ENCODE data around the gene PIGK.
A peak's percentile ranks its signal among the peaks of the same experiment; 100 is the strongest.
"Not testable (repeated sequence)": the region's sequence is repeated elsewhere in the genome, so short reads cannot be mapped to it uniquely, and the experiment has no call there.

PIGK gene

GRCh38 chr1:77193951-77194350 lies 25.3 kb downstream of the PIGK start:
- Histone ChIP-seq H3K4me2 (ENCODE audit: low read length) (no peak overlapping the region), H2AK5ac (ENCODE audit: low read length) (no peak overlapping the region), H2BK120ac (ENCODE audit: low read depth, low read length) (no peak overlapping the region), H3K79me1 (ENCODE audit: low read length) (no peaks in the 10 kb centered on the region), H3K4ac (ENCODE audit: low read depth, low read length) (no peak overlapping the region), H2BK5ac (ENCODE audit: low read length) (no peak overlapping the region), H4K5ac (ENCODE audit: low read length) (no peak overlapping the region), H4K8ac (ENCODE audit: low read depth, low read length) (no peak overlapping the region), H3K23ac (ENCODE audit: low read length) (no peak overlapping the region), H3K79me2 (ENCODE audit: control insufficient read depth, insufficient read depth, low read length) (no peaks in the 10 kb centered on the region), H3K56ac (ENCODE audit: low read length) (no peak overlapping the region), H3K4me1 (ENCODE audit: control insufficient read depth, low read depth, low read length) (no peaks in the 10 kb centered on the region), H3K9ac (ENCODE audit: low read length) (no peak overlapping the region), H3K27ac (ENCODE audit: low read depth, low read length) (no peak overlapping the region), H3K18ac (ENCODE audit: low read length) (no peak overlapping the region), H2BK15ac (replicated peaks; ENCODE audit: low read depth) (no peak overlapping the region), H3K4me3 (ENCODE audit: low read length) (no peak overlapping the region), H3K36me3 (ENCODE audit: control insufficient read depth, insufficient read depth, low read length) (no peaks in the 10 kb centered on the region), H3K27me3 (ENCODE audit: insufficient read depth, low read length, poor library complexity) (no peaks in the 10 kb centered on the region)
- no peak for DNase-seq

DNA sequence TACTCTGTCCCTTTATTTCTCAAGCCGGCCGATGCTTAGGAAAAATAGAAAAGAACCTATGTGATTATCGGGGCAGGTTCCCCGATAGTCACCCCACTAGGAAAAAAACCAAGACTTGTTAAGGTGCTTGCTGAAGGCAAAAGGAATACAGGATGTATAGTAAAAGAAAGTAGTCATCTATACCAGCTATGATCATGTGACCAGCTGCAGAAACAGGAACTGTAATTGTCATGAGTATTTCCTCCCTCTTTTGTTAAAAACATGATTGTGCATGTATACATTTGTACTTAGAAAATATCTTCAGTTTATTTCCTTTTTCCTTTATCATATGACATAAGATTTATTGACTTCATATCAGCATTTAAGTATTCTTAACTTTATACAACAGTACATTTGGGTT lies 30.5 kb downstream of the PIGK start:
- Histone ChIP-seq H3K9ac (ENCODE audit: low read length) (no peak overlapping the region), H3K27me3 (ENCODE audit: insufficient read depth, low read length, poor library complexity) (no peaks in the 10 kb centered on the region), H2AK5ac (ENCODE audit: low read length) (no peak overlapping the region), H3K4me1 (ENCODE audit: control insufficient read depth, low read depth, low read length) (no peaks in the 10 kb centered on the region), H3K4me2 (ENCODE audit: low read length) (no peak overlapping the region), H3K4ac (ENCODE audit: low read depth, low read length) (no peak overlapping the region), H3K79me2 (ENCODE audit: control insufficient read depth, insufficient read depth, low read length) (no peaks in the 10 kb centered on the region), H2BK5ac (ENCODE audit: low read length) (no peak overlapping the region), H3K4me3 (ENCODE audit: low read length) (no peak overlapping the region), H3K18ac (ENCODE audit: low read length) (no peak overlapping the region), H3K27ac (ENCODE audit: low read depth, low read length) (no peak overlapping the region), H2BK15ac (replicated peaks; ENCODE audit: low read depth) (no peak overlapping the region), H2BK120ac (ENCODE audit: low read depth, low read length) (no peak overlapping the region), H3K23ac (ENCODE audit: low read length) (no peak overlapping the region), H4K8ac (ENCODE audit: low read depth, low read length) (no peak overlapping the region), H4K5ac (ENCODE audit: low read length) (no peak overlapping the region), H3K36me3 (ENCODE audit: control insufficient read depth, insufficient read depth, low read length) (no peaks in the 10 kb centered on the region), H3K56ac (ENCODE audit: low read length) (no peak overlapping the region), H3K79me1 (ENCODE audit: low read length) (no peaks in the 10 kb centered on the region)
- DNase-seq, result no peak
- WGBS (ENCODE audit: extremely low coverage, insufficient coverage, low lambda C conversion rate), result no CpG with 5 or more reads among the region's 4 CpGs

- H3K79me1 ChIP-seq (ENCODE audit: low read length); H3K27me3 ChIP-seq (ENCODE audit: insufficient read depth, low read length, poor library complexity); H2AK5ac ChIP-seq (ENCODE audit: low read length); H3K18ac ChIP-seq (ENCODE audit: low read length); H3K27ac ChIP-seq (ENCODE audit: low read depth, low read length); H3K4me2 ChIP-seq (ENCODE audit: low read length); H3K36me3 ChIP-seq (ENCODE audit: control insufficient read depth, insufficient read depth, low read length); H3K56ac ChIP-seq (ENCODE audit: low read length); H2BK120ac ChIP-seq (ENCODE audit: low read depth, low read length); H3K23ac ChIP-seq (ENCODE audit: low read length); H2BK15ac ChIP-seq (replicated peaks; ENCODE audit: low read depth); H3K79me2 ChIP-seq (ENCODE audit: control insufficient read depth, insufficient read depth, low read length); H4K5ac ChIP-seq (ENCODE audit: low read length); H3K9ac ChIP-seq (ENCODE audit: low read length); H4K8ac ChIP-seq (ENCODE audit: low read depth, low read length); H3K4ac ChIP-seq (ENCODE audit: low read depth, low read length); H3K4me3 ChIP-seq (ENCODE audit: low read length); H2BK5ac ChIP-seq (ENCODE audit: low read length); H3K4me1 ChIP-seq (ENCODE audit: control insufficient read depth, low read depth, low read length): not testable (repeated sequence)
- no CpG with 5 or more reads among the region's 4 CpGs for WGBS (ENCODE audit: extremely low coverage, insufficient coverage, low lambda C conversion rate)
- DNase-seq, result peak; percentile 5
Measured at GRCh38 chr1:77186907-77187306, 32.3 kb downstream of the PIGK start.

- Histone ChIP-seq H2BK120ac (ENCODE audit: low read depth, low read length) (no peak overlapping the region), H3K4ac (ENCODE audit: low read depth, low read length) (no peak overlapping the region), H4K5ac (ENCODE audit: low read length) (no peak overlapping the region), H4K8ac (ENCODE audit: low read depth, low read length) (no peak overlapping the region), H2BK5ac (ENCODE audit: low read length) (no peak overlapping the region), H3K27me3 (ENCODE audit: insufficient read depth, low read length, poor library complexity) (no peaks in the 10 kb centered on the region), H3K4me2 (ENCODE audit: low read length) (no peak overlapping the region), H2AK5ac (ENCODE audit: low read length) (no peak overlapping the region), H3K79me1 (ENCODE audit: low read length) (no peaks in the 10 kb centered on the region), H3K23ac (ENCODE audit: low read length) (no peak overlapping the region), H3K18ac (ENCODE audit: low read length) (no peak overlapping the region), H3K56ac (ENCODE audit: low read length) (no peak overlapping the region), H2BK15ac (replicated peaks; ENCODE audit: low read depth) (no peak overlapping the region), H3K9ac (ENCODE audit: low read length) (no peak overlapping the region), H3K4me3 (ENCODE audit: low read length) (no peak overlapping the region), H3K27ac (ENCODE audit: low read depth, low read length) (no peak overlapping the region), H3K36me3 (ENCODE audit: control insufficient read depth, insufficient read depth, low read length) (no peaks in the 10 kb centered on the region), H3K79me2 (ENCODE audit: control insufficient read depth, insufficient read depth, low read length) (no peaks in the 10 kb centered on the region), H3K4me1 (ENCODE audit: control insufficient read depth, low read depth, low read length) (no peaks in the 10 kb centered on the region)
- no CpG with 5 or more reads among the region's 2 CpGs for WGBS (ENCODE audit: extremely low coverage, insufficient coverage, low lambda C conversion rate)
- DNase-seq, result no peak
Measured at GRCh38 chr1:77182083-77182482, 37.1 kb downstream of the PIGK start.

DNA sequence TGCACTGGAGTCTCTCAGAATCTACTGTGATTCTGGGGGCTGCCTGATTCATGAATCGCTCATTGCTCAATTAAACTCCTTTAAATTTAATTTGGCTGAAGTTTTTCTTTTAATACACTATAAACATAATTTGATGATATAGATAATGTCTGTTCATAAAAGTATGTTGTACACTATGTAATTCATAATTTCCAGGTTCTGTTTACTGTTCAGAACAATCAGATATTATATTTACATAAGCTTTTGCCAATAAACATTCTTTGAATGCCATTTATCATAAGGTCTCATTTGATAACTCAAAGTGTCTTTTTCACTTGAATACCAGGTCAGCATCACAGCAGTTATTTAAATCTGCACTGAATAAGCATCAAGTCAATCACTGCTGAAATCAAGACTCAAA lies 39.6 kb downstream of the PIGK start:
- no peak overlapping the region for H4K8ac ChIP-seq (ENCODE audit: low read depth, low read length)
- no peak overlapping the region for H2BK5ac ChIP-seq (ENCODE audit: low read length)
- H3K56ac ChIP-seq (ENCODE audit: low read length), result no peak overlapping the region
- H3K36me3 ChIP-seq (ENCODE audit: control insufficient read depth, insufficient read depth, low read length), result no peaks in the 10 kb centered on the region
- no peak overlapping the region for H3K4me3 ChIP-seq (ENCODE audit: low read length)
- H3K27ac ChIP-seq (ENCODE audit: low read depth, low read length), result no peak overlapping the region
- H4K5ac ChIP-seq (ENCODE audit: low read length), result no peak overlapping the region
- H3K27me3 ChIP-seq (ENCODE audit: insufficient read depth, low read length, poor library complexity), result no peaks in the 10 kb centered on the region
- no peak overlapping the region for H2BK15ac ChIP-seq (replicated peaks; ENCODE audit: low read depth)
- no peaks in the 10 kb centered on the region for H3K79me2 ChIP-seq (ENCODE audit: control insufficient read depth, insufficient read depth, low read length)
- no peaks in the 10 kb centered on the region for H3K4me1 ChIP-seq (ENCODE audit: control insufficient read depth, low read depth, low read length)
- H3K9ac ChIP-seq (ENCODE audit: low read length), result no peak overlapping the region
- H3K23ac ChIP-seq (ENCODE audit: low read length), result no peak overlapping the region
- H3K4me2 ChIP-seq (ENCODE audit: low read length), result no peak overlapping the region
- DNase-seq, result no peak
- no peak overlapping the region for H2BK120ac ChIP-seq (ENCODE audit: low read depth, low read length)
- H3K4ac ChIP-seq (ENCODE audit: low read depth, low read length), result no peak overlapping the region
- no CpG with 5 or more reads among the region's 1 CpG for WGBS (ENCODE audit: extremely low coverage, insufficient coverage, low lambda C conversion rate)
- H3K79me1 ChIP-seq (ENCODE audit: low read length), result no peaks in the 10 kb centered on the region
- H2AK5ac ChIP-seq (ENCODE audit: low read length), result no peak overlapping the region
- no peak overlapping the region for H3K18ac ChIP-seq (ENCODE audit: low read length)

GRCh38 chr1:77175230-77175844 lies 43.9 kb downstream of the PIGK start:
- peak; percentile 69 for DNase-seq
- Histone ChIP-seq H3K4me1 (ENCODE audit: control insufficient read depth, low read depth, low read length) (no peaks in the 10 kb centered on the region), H2BK5ac (ENCODE audit: low read length) (no peak overlapping the region), H2BK15ac (replicated peaks; ENCODE audit: low read depth) (no peak overlapping the region), H2BK120ac (ENCODE audit: low read depth, low read length) (no peak overlapping the region), H4K8ac (ENCODE audit: low read depth, low read length) (no peak overlapping the region), H3K4ac (ENCODE audit: low read depth, low read length) (no peak overlapping the region), H3K18ac (ENCODE audit: low read length) (no peak overlapping the region), H3K36me3 (ENCODE audit: control insufficient read depth, insufficient read depth, low read length) (no peaks in the 10 kb centered on the region), H3K27ac (ENCODE audit: low read depth, low read length) (no peak overlapping the region), H3K27me3 (ENCODE audit: insufficient read depth, low read length, poor library complexity) (no peaks in the 10 kb centered on the region), H2AK5ac (ENCODE audit: low read length) (no peak overlapping the region), H4K5ac (ENCODE audit: low read length) (no peak overlapping the region), H3K23ac (ENCODE audit: low read length) (no peak overlapping the region), H3K79me1 (ENCODE audit: low read length) (no peaks in the 10 kb centered on the region), H3K56ac (ENCODE audit: low read length) (no peak overlapping the region), H3K9ac (ENCODE audit: low read length) (no peak overlapping the region), H3K4me3 (ENCODE audit: low read length) (no peak overlapping the region), H3K4me2 (ENCODE audit: low read length) (no peak overlapping the region), H3K79me2 (ENCODE audit: control insufficient read depth, insufficient read depth, low read length) (no peaks in the 10 kb centered on the region)
- WGBS (ENCODE audit: extremely low coverage, insufficient coverage, low lambda C conversion rate), result no CpG with 5 or more reads among the region's 3 CpGs
